Panc1 (cell line): Measurements from ENCODE around the gene ZNF74. TPM values are rescaled to one million over a fixed set of nuclear protein-coding genes. Genes with fewer than 3 reads are reported as not detected.

Experiments used
- ATAC-seq: fragments of 200-7000 bp; cut with Tn5 transposase; 2 replicates; pipeline ENCODE4 v1.9.1; 2020; ENCODE audit warnings: mild to moderate bottlenecking, moderate library complexity
- BruUV-seq: library from RNA; stranded (reverse); fragments of 400-500 nt; replicated peaks from 2 replicates; lab custom pipeline; 2021; lab: Mats Ljungman, UMichigan
- CTCF ChIA-PET: fragments of 300-600 bp; sonication (Branson Sonifier 250); formaldehyde crosslinking; loops from one replicate; lab custom pipeline; 2022; ENCODE audit warnings: antibody characterized with exemption; lab: Charles Lee
- POLR2A ChIA-PET: fragments of 300-600 bp; sonication (Branson Sonifier 250); formaldehyde crosslinking; loops from one replicate; lab custom pipeline; 2022; ENCODE audit warnings: antibody characterized with exemption; lab: Charles Lee
- DNase-seq: peaks from one replicate; pipeline ENCODE4 v3.0.0-alpha.2; 2010; ENCODE audit warnings: low read depth, low spot score
- H3K27ac ChIP-seq: 2 replicates; pipeline ENCODE4 v1.5.1; 2011; ENCODE audit warnings: mild to moderate bottlenecking, low read length, inconsistent platforms
- H3K27me3 ChIP-seq: fragments of 200-500 bp; sonication (Bioruptor generic); 2 replicates; pipeline ENCODE4 v1.6.0; 2014; ENCODE audit warnings: low read length, inconsistent platforms; ENCODE audit not compliant: control insufficient read depth, insufficient read depth
- H3K36me3 ChIP-seq: fragments of 200-500 bp; sonication (Bioruptor generic); 2 replicates; pipeline ENCODE4 v1.5.1; 2014; ENCODE audit warnings: inconsistent platforms, mild to moderate bottlenecking, low read length, moderate library complexity; ENCODE audit not compliant: control insufficient read depth, insufficient read depth
- H3K4me1 ChIP-seq: 2 replicates; pipeline ENCODE4 v1.5.1; 2011; ENCODE audit warnings: inconsistent platforms, mild to moderate bottlenecking, low read length, moderate library complexity; ENCODE audit not compliant: control insufficient read depth, insufficient read depth
- H3K4me3 ChIP-seq, 2 experiments: 2 replicates each; pipeline ENCODE4 v1.5.1; 2011 to 2012; ENCODE audit warnings: low read depth in 2 of 2, low read length in 2 of 2, mild to moderate bottlenecking in 2 of 2, inconsistent platforms in 1 of 2, moderate library complexity in 1 of 2
- H3K9me3 ChIP-seq: fragments of 200-500 bp; sonication (Bioruptor generic); 2 replicates; pipeline ENCODE4 v1.5.1; 2014; ENCODE audit warnings: low read depth, mild to moderate bottlenecking, inconsistent platforms, low read length, moderate library complexity; ENCODE audit not compliant: control insufficient read depth, insufficient read depth
- POLR2AphosphoS5 ChIP-seq: IDR thresholded peaks from 2 replicates; pipeline ENCODE4 v1.6.1; 2012; ENCODE audit warnings: mild to moderate bottlenecking, low read depth, low read length, moderate library complexity
- SIN3A ChIP-seq: IDR thresholded peaks from 2 replicates; pipeline ENCODE4 v1.6.1; 2012; ENCODE audit warnings: low read depth, mild to moderate bottlenecking, low read length, moderate library complexity, borderline replicate concordance; ENCODE audit not compliant: insufficient read depth
- TCF7L2 ChIP-seq: IDR thresholded peaks from 2 replicates; pipeline ENCODE4 v1.6.1; 2011; ENCODE audit warnings: mild to moderate bottlenecking, low read depth, low read length, inconsistent platforms
- in situ Hi-C: cut with HindIII; loops from 2 replicates; pipeline ENCODE4 v1.10.0; 2016; ENCODE audit warnings: low sequenced_read_pairs, low pct_unique_long_range_greater_than_20kb
- intact Hi-C: fragments of 100-400 bp; cut with micrococcal nuclease; formaldehyde crosslinking; loops from one replicate; pipeline ENCODE4 v1.10.0; 2022; ENCODE audit not compliant: unreplicated experiment
- total RNA-seq: library from RNA; stranded (reverse); gene quantifications from one replicate; pipeline ENCODE4 v1.2.1, GENCODE V29; 2021; ENCODE audit not compliant: unreplicated experiment
- TF ChIP-seq, protein P1 (sequence below): fragments of 450-650 bp; IDR thresholded peaks from 2 replicates; pipeline ENCODE4 v1.5.1; 2017; ENCODE audit warnings: mild to moderate bottlenecking
- TF ChIP-seq, protein P2 (sequence below), 2 experiments: IDR thresholded peaks; 2 replicates each; pipeline ENCODE4 v1.6.1; 2011 to 2012; ENCODE audit warnings: low read depth in 2 of 2, control low read depth in 1 of 2, low read length in 1 of 2, mild to moderate bottlenecking in 1 of 2, moderate library complexity in 1 of 2; ENCODE audit not compliant: insufficient read depth in 1 of 2

Gene ZNF74
- total RNA-seq, 1 experiment from 2014 or later, result 13.2 TPM

DNA sequence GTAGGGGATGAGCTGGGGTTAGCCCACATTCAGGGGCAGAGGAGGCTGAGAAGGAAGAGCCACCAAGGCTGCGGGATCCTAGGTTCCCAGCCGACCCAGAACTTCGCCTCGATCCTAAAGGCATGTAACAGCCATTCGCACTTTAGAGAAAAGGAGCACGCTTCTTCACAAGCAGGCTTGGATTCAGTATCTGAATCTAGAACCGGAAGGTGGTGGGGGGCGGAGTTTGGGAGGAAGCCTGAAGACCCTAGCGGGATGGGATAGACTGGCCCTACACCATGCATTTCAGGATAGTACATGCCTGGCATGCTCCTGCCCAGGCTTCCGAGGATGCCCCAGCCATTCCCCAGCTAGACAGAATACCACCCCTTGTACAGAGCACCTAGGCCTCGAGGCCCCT, 39.2 kb downstream of the ZNF74 start:
- no peaks in the 10 kb centered on the region for H3K27me3 ChIP-seq
- H3K9me3 ChIP-seq, result no peaks in the 10 kb centered on the region
- DNase-seq (no peak), ATAC-seq (no peak)
- H3K4me1 ChIP-seq, result no peaks in the 10 kb centered on the region
- ChIA-PET CTCF (no interaction called here), POLR2A (no interaction called here)
- TF ChIP-seq, protein P1, sequence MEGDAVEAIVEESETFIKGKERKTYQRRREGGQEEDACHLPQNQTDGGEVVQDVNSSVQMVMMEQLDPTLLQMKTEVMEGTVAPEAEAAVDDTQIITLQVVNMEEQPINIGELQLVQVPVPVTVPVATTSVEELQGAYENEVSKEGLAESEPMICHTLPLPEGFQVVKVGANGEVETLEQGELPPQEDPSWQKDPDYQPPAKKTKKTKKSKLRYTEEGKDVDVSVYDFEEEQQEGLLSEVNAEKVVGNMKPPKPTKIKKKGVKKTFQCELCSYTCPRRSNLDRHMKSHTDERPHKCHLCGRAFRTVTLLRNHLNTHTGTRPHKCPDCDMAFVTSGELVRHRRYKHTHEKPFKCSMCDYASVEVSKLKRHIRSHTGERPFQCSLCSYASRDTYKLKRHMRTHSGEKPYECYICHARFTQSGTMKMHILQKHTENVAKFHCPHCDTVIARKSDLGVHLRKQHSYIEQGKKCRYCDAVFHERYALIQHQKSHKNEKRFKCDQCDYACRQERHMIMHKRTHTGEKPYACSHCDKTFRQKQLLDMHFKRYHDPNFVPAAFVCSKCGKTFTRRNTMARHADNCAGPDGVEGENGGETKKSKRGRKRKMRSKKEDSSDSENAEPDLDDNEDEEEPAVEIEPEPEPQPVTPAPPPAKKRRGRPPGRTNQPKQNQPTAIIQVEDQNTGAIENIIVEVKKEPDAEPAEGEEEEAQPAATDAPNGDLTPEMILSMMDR, result no peak
- TF ChIP-seq POLR2AphosphoS5 (no peak), SIN3A (no peak), TCF7L2 (no peak)
- TF ChIP-seq, protein P2, sequence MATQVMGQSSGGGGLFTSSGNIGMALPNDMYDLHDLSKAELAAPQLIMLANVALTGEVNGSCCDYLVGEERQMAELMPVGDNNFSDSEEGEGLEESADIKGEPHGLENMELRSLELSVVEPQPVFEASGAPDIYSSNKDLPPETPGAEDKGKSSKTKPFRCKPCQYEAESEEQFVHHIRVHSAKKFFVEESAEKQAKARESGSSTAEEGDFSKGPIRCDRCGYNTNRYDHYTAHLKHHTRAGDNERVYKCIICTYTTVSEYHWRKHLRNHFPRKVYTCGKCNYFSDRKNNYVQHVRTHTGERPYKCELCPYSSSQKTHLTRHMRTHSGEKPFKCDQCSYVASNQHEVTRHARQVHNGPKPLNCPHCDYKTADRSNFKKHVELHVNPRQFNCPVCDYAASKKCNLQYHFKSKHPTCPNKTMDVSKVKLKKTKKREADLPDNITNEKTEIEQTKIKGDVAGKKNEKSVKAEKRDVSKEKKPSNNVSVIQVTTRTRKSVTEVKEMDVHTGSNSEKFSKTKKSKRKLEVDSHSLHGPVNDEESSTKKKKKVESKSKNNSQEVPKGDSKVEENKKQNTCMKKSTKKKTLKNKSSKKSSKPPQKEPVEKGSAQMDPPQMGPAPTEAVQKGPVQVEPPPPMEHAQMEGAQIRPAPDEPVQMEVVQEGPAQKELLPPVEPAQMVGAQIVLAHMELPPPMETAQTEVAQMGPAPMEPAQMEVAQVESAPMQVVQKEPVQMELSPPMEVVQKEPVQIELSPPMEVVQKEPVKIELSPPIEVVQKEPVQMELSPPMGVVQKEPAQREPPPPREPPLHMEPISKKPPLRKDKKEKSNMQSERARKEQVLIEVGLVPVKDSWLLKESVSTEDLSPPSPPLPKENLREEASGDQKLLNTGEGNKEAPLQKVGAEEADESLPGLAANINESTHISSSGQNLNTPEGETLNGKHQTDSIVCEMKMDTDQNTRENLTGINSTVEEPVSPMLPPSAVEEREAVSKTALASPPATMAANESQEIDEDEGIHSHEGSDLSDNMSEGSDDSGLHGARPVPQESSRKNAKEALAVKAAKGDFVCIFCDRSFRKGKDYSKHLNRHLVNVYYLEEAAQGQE (IDR thresholded peaks at IDR 0.05; ENCODE audit: insufficient read depth in 1 of 2, low read depth in 2 of 2, low read length in 1 of 2), result no peak
- H3K27ac ChIP-seq, result no peak overlapping the region
- H3K4me3 ChIP-seq, result no peak overlapping the region
- intact Hi-C loops, result no loop called here
- no peaks in the 10 kb centered on the region for H3K36me3 ChIP-seq
- in situ Hi-C loops, result no loop called here
- no TSS peak for BruUV-seq

DNA sequence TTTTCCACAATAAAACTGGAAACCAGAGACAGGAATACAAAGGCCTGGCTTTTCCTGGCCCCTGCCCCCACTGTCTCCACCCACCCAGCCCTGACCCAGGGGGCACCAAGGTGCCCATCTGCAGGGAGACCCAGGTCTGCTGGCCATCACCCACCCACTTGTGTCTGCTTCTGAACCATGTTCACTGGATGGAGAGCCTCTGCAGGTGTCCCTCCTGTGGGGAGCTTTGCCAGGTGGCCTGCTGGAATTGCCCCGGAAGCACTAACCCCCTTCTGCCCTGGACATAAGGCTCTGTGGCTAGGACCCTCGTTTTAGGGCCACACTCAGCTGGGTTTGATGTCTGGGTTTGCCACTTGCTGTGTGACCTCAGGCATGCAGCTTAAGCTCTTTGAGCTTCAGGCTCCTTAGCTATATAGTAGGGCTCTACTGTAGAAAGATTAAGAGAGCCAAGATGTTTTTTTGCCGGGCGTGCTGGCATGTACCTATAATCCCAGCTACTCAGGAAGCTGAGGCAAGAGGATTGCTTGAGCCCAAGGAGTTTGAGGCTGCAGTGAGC, 39.8 kb downstream of the ZNF74 start:
- intact Hi-C loops, result no loop called here
- Histone ChIP-seq H3K27ac (no peak overlapping the region), H3K36me3 (no peaks in the 10 kb centered on the region), H3K4me1 (no peaks in the 10 kb centered on the region), H3K4me3 (no peak overlapping the region), H3K9me3 (no peaks in the 10 kb centered on the region), H3K27me3 (no peaks in the 10 kb centered on the region)
- in situ Hi-C loops, result no loop called here
- TF ChIP-seq, protein P2 (IDR thresholded peaks at IDR 0.05; ENCODE audit: insufficient read depth in 1 of 2, low read depth in 2 of 2, low read length in 1 of 2), result no peak
- no peak for TF ChIP-seq TCF7L2
- TF ChIP-seq, protein P1, result no peak
- no peak for TF ChIP-seq POLR2AphosphoS5
- TF ChIP-seq SIN3A, result no peak
- ChIA-PET CTCF (no interaction called here), POLR2A (interaction anchor here (0.7 kb wide), 1 partner anchor 123 kb away, joined by 7 read pairs; no protein-coding TSS in a partner anchor)
- ATAC-seq, result no peak
- BruUV-seq, result no TSS peak
- DNase-seq, result no peak
